NK-92 (cell line): ENCODE data around the gene BRWD1.
"Not testable (repeated sequence)": the region's sequence is repeated elsewhere in the genome, so short reads cannot be mapped to it uniquely, and the experiment has no call there.

Experiments
- DNase-seq: peaks from one replicate; lab custom pipeline; 2025; ENCODE audit not compliant: unreplicated experiment; lab: John Stamatoyannopoulos, UW

Gene BRWD1

GRCh38 chr21:39175665-39176064 lies 137.8 kb downstream of the BRWD1 start:
- DNase-seq: no peak

- DNase-seq: no peak
Measured at GRCh38 chr21:39175154-39175553, 138.3 kb downstream of the BRWD1 start.

- no peak for DNase-seq
Measured at GRCh38 chr21:39173716-39174680, 139.4 kb downstream of the BRWD1 start.

GRCh38 chr21:39169906-39170305 lies 143.5 kb downstream of the BRWD1 start:
- no peak for DNase-seq

- no peak for DNase-seq
Measured at GRCh38 chr21:39168800-39169199, 144.6 kb downstream of the BRWD1 start.

- no peak for DNase-seq
Measured at GRCh38 chr21:39164523-39164922, 148.9 kb downstream of the BRWD1 start.

- DNase-seq: no peak
Measured at GRCh38 chr21:39161064-39161463, 152.4 kb downstream of the BRWD1 start.

GRCh38 chr21:39159342-39160063 lies 153.9 kb downstream of the BRWD1 start:
- DNase-seq: no peak

- DNase-seq: not testable (repeated sequence)
Measured at GRCh38 chr21:39157241-39157640, 156.2 kb downstream of the BRWD1 start.

GRCh38 chr21:39156024-39156423 lies 157.4 kb downstream of the BRWD1 start:
- DNase-seq: no peak

GRCh38 chr21:39155578-39155977 lies 157.9 kb downstream of the BRWD1 start:
- no peak for DNase-seq

- DNase-seq: no peak
Measured at GRCh38 chr21:39153842-39154241, 159.6 kb downstream of the BRWD1 start.

GRCh38 chr21:39153373-39153772 lies 160.1 kb downstream of the BRWD1 start:
- no peak for DNase-seq

GRCh38 chr21:39152271-39152670 lies 161.2 kb downstream of the BRWD1 start:
- DNase-seq: no peak

GRCh38 chr21:39150877-39151276 lies 162.6 kb downstream of the BRWD1 start:
- no peak for DNase-seq

GRCh38 chr21:39150316-39150715 lies 163.1 kb downstream of the BRWD1 start:
- DNase-seq: no peak

GRCh38 chr21:39149882-39150281 lies 163.6 kb downstream of the BRWD1 start:
- no peak for DNase-seq

- no peak for DNase-seq
Measured at GRCh38 chr21:39148975-39149374, 164.5 kb downstream of the BRWD1 start.

GRCh38 chr21:39144191-39144590 lies 169.2 kb downstream of the BRWD1 start:
- DNase-seq: no peak

- no peak for DNase-seq
Measured at GRCh38 chr21:39142972-39143371, 170.5 kb downstream of the BRWD1 start.

- DNase-seq: no peak
Measured at GRCh38 chr21:39141502-39141901, 171.9 kb downstream of the BRWD1 start.
